ENCODE data around the gene NOP56.

DNA sequence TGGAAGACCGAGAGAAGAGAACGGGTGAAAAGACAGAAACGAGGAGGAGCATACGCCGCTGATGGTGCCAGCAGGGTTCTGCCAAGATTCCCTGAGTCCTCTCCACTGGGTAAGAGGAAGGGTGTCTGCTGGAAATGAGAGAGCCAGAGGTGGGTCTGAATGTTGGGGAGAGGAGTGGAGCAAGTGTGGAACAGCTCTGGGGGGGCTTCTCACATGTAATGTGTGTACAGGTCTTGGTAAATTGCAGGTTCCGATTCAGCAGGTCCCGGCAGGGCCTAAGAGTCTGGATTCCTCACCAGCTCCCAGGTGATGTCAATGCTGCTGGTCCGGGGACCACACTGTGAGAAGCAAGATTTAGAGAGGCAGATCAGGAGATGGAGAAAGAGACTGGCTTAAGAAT lies 38.7 kb downstream of the NOP56 start:
- TF ChIP-seq, protein P1, sequence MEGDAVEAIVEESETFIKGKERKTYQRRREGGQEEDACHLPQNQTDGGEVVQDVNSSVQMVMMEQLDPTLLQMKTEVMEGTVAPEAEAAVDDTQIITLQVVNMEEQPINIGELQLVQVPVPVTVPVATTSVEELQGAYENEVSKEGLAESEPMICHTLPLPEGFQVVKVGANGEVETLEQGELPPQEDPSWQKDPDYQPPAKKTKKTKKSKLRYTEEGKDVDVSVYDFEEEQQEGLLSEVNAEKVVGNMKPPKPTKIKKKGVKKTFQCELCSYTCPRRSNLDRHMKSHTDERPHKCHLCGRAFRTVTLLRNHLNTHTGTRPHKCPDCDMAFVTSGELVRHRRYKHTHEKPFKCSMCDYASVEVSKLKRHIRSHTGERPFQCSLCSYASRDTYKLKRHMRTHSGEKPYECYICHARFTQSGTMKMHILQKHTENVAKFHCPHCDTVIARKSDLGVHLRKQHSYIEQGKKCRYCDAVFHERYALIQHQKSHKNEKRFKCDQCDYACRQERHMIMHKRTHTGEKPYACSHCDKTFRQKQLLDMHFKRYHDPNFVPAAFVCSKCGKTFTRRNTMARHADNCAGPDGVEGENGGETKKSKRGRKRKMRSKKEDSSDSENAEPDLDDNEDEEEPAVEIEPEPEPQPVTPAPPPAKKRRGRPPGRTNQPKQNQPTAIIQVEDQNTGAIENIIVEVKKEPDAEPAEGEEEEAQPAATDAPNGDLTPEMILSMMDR (IDR thresholded peaks at IDR 0.05): no peak
- TF ChIP-seq POLR2A (IDR thresholded peaks at IDR 0.05): no peak

Data from right lobe of liver (tissue), 4 donors.